ENCODE results near the gene DPEP3.
A peak's percentile ranks its signal among the peaks of the same experiment; 100 is the strongest.

Gene DPEP3

GRCh38 chr16:67992661-67993206 lies 12.4 kb upstream of the DPEP3 start:
- no peak overlapping the region for H3K4me3 ChIP-seq (ENCODE audit: low read depth, low read length)
- TF ChIP-seq, protein P1, sequence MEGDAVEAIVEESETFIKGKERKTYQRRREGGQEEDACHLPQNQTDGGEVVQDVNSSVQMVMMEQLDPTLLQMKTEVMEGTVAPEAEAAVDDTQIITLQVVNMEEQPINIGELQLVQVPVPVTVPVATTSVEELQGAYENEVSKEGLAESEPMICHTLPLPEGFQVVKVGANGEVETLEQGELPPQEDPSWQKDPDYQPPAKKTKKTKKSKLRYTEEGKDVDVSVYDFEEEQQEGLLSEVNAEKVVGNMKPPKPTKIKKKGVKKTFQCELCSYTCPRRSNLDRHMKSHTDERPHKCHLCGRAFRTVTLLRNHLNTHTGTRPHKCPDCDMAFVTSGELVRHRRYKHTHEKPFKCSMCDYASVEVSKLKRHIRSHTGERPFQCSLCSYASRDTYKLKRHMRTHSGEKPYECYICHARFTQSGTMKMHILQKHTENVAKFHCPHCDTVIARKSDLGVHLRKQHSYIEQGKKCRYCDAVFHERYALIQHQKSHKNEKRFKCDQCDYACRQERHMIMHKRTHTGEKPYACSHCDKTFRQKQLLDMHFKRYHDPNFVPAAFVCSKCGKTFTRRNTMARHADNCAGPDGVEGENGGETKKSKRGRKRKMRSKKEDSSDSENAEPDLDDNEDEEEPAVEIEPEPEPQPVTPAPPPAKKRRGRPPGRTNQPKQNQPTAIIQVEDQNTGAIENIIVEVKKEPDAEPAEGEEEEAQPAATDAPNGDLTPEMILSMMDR (IDR thresholded peaks at IDR 0.05; ENCODE audit: insufficient read depth, low read depth, low read length, missing control alignments), result no peak
- DNase-seq (ENCODE audit: low read depth), result peak; percentile 28

- no peak for DNase-seq (ENCODE audit: low read depth)
- H3K4me3 ChIP-seq (ENCODE audit: low read depth, low read length), result no peak overlapping the region
- TF ChIP-seq, protein P1 (IDR thresholded peaks at IDR 0.05; ENCODE audit: insufficient read depth, low read depth, low read length, missing control alignments), result no peak
These were observed 9.7 kb upstream of the DPEP3 start for GRCh38 chr16:67990018-67990386.

GRCh38 chr16:67989322-67990017 lies 9.2 kb upstream of the DPEP3 start:
- TF ChIP-seq, protein P1 (IDR thresholded peaks at IDR 0.05; ENCODE audit: insufficient read depth, low read depth, low read length, missing control alignments), result no peak
- peak; percentile 75 for DNase-seq (ENCODE audit: low read depth)
- no peak overlapping the region for H3K4me3 ChIP-seq (ENCODE audit: low read depth, low read length)

DNA sequence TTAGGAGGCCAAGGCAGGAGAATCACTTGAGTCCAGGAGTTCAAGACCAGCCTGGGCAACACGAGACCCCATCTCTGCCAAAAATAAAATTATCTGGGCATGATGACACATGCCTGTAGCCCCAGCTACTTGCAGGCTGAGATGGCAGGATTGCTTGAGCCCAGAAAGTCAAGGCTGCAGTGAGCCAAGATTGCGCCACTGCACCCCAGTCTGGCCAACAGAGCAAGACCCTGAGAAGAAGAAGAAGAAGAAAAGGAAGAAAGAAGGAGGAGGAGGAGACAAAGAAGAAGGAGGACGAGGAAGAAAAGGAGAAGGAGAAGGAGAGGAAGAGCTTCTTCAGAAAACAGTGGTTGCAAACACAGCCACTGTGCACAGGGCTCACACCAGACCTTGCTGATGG lies 8.4 kb upstream of the DPEP3 start:
- TF ChIP-seq, protein P1 (IDR thresholded peaks at IDR 0.05; ENCODE audit: insufficient read depth, low read depth, low read length, missing control alignments), result no peak
- H3K4me3 ChIP-seq (ENCODE audit: low read depth, low read length), result no peak overlapping the region
- no peak for DNase-seq (ENCODE audit: low read depth)

GRCh38 chr16:67987460-67988160 lies 7.3 kb upstream of the DPEP3 start:
- H3K4me3 ChIP-seq (ENCODE audit: low read depth, low read length), result no peak overlapping the region
- DNase-seq (ENCODE audit: low read depth), result no peak
- TF ChIP-seq, protein P1 (IDR thresholded peaks at IDR 0.05; ENCODE audit: insufficient read depth, low read depth, low read length, missing control alignments), result no peak

GRCh38 chr16:67986949-67987348 lies 6.7 kb upstream of the DPEP3 start:
- TF ChIP-seq, protein P1 (IDR thresholded peaks at IDR 0.05; ENCODE audit: insufficient read depth, low read depth, low read length, missing control alignments), result no peak
- no peak overlapping the region for H3K4me3 ChIP-seq (ENCODE audit: low read depth, low read length)
- DNase-seq (ENCODE audit: low read depth), result no peak
